Subcutaneous adipose tissue (tissue), 4 donors: Measurements from ENCODE around the gene AKNA. TPM values are rescaled to one million over a fixed set of nuclear protein-coding genes. Genes with fewer than 3 reads are reported as not detected.

Source experiments
- CTCF ChIP-seq: fragments of 450-650 bp; IDR thresholded peaks from one replicate; pipeline ENCODE4 v1.5.1; 2016; ENCODE audit warnings: low read depth, mild to moderate bottlenecking, control low read depth, antibody characterized with exemption, moderate library complexity
- total RNA-seq, 4 donors: library from RNA; depleted of rRNA; stranded (reverse); fragments of >200 nt; gene quantifications; one replicate each; pipeline ENCODE4 v1.1.0, GENCODE V29; 2016

AKNA gene
- total RNA-seq, 4 donors from 2014 or later: 25.3 to 63.9 (median 52.6) TPM

DNA sequence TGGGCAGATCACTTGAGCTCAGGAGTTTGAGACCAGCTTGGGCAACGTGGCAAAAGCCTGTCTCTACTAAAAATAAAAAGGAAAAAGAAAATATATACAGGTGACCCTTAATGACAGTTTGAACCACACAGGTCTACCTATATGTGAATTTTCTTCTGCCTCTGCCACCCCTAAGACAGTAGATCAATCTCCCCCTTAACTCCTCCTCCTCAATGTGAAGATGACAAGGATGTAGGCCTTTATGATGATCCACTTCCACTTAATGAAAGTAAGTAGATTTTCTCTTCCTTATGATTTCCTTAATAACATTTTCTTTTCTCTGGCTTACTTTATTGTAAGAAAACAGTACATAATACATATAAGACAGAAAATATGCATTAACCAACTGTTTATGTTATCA lies 3.4 kb downstream of the AKNA start:
- no peak for TF ChIP-seq CTCF

DNA sequence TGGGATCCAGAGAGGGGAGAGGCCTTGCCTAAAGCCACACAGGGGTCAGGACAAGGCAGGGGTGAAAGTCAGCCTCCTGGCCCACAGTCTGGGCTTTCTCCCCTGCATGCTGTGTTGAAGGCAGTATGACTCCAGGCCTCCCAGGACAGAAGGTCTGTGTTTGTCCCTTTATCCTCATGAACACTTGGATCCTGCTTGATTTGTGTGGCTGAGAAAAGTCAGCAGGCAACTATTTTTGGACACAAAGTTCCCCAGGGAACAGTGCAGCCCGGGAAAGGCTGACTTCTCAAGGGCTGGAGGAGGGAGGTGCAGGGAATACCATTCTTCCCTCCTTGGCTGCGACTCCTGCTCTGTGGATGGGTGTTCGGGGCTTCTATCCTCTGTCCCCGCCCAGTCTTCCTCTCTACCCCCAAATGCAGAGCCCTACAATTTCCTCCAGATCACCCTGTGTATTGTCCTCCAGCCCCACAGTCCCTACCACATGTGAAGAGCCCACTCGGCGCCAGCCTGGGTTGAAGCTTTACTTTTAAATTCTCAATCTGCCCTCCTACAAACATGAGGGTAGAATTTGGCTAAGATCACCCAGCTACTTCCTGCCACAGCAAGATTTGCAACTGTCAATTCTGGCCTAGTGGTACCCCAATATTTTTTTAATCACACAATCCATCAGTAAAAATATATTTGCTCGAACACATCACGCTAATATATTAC lies 4.1 kb downstream of the AKNA start:
- TF ChIP-seq CTCF: no peak

- TF ChIP-seq CTCF: no peak
Observed at GRCh38 chr9:114382699-114383520, 4.9 kb downstream of the AKNA start.

DNA sequence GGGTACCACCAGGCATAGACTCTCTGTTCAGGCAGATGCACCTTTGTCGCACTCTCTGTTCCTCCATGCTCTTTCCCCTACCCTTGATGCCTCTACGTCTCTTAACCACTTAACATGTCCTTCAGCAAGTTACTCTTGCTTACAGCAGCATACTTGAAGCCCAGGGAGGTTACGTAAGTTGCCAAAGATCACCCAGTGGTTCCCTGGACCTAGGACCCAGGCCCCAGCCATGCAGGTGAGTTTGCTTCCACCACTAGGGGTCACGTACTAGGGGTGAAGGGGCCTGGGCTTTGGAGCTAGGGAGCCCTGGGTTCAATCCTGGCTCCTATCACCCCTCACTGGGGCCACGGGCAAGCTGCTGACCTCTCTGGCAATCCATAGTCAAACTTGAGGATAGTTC lies 8.9 kb downstream of the AKNA start:
- TF ChIP-seq CTCF: no peak

DNA sequence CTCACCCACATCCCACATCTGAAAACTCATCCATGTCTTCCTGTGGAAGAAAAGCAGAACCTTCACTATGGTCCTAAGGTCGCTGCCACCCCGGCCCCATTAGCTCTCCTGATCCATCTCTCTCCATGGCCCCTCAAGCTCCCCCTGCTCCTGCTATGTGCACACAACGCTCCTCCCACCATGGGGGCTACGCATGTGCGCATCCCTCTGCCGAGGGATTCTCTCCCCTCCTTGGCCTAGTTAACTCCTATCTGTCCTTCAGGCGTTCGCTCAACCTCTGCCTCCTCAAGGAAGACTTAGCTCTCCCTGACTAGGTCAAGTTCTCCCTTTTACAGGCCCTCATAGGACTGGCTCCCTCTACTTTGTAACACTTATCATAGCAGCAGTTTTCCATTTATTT lies 9.8 kb downstream of the AKNA start:
- no peak for TF ChIP-seq CTCF

GRCh38 chr9:114376586-114377445 lies 11.0 kb downstream of the AKNA start:
- TF ChIP-seq CTCF: no peak
